Hematopoietic multipotent progenitor cell treated with erythropoietin and hydrocortisone succinate and interleukin-3 and kit ligand, for 15 days (in vitro differentiated cells): ENCODE measurements around the gene EXOSC5.
"Not testable (repeated sequence)": the region's sequence is repeated elsewhere in the genome, so short reads cannot be mapped to it uniquely, and the experiment has no call there.

ENCODE experiments used
- DNase-seq: peaks from one replicate; pipeline ENCODE4 v3.0.0-alpha.2; 2015; ENCODE audit warnings: low spot score

Gene EXOSC5

GRCh38 chr19:41397086-41398049 is at the start of gene EXOSC5, which contains the start of gene BCKDHA:
EXOSC5 (minus strand) TSS chr19:41397359; CDS start chr19:41397328, 31 bp downstream.
BCKDHA (plus strand) TSS chr19:41397818; CDS start chr19:41397828, 10 bp downstream.
- DNase-seq: peak; percentile 100

- no peak for DNase-seq
These were observed 48.4 kb upstream of the EXOSC5 start for GRCh38 chr19:41445575-41445974.

GRCh38 chr19:41443813-41444455 is 46.8 kb upstream of the EXOSC5 start:
- DNase-seq: no peak

GRCh38 chr19:41442473-41443355 is 45.6 kb upstream of the EXOSC5 start, which contains the start of gene ERICH4:
ERICH4 (plus strand) TSS chr19:41443156; CDS start chr19:41443170, 14 bp downstream.
- no peak for DNase-seq

- no peak for DNase-seq
These were observed 44.3 kb upstream of the EXOSC5 start for GRCh38 chr19:41441321-41441945.

GRCh38 chr19:41439441-41440222 is 42.5 kb upstream of the EXOSC5 start, which contains the start of gene DMAC2:
DMAC2 (minus strand) TSS chr19:41439912; CDS start chr19:41439899, 13 bp downstream.
- DNase-seq: peak; percentile 99

- DNase-seq: no peak
These were observed 40.9 kb upstream of the EXOSC5 start for GRCh38 chr19:41437944-41438574.

- no peak for DNase-seq
These were observed 39.5 kb upstream of the EXOSC5 start for GRCh38 chr19:41436674-41436951.

- DNase-seq: no peak
These were observed 38.9 kb upstream of the EXOSC5 start for GRCh38 chr19:41435936-41436673.

- not testable (repeated sequence) for DNase-seq
These were observed 38.2 kb upstream of the EXOSC5 start for GRCh38 chr19:41435376-41435775.

- no peak for DNase-seq
These were observed 37.3 kb upstream of the EXOSC5 start for GRCh38 chr19:41434450-41434849.

- DNase-seq: no peak
These were observed 36.0 kb upstream of the EXOSC5 start for GRCh38 chr19:41433171-41433570.

GRCh38 chr19:41431426-41432386 is 34.5 kb upstream of the EXOSC5 start:
- DNase-seq: no peak

- no peak for DNase-seq
These were observed 33.8 kb upstream of the EXOSC5 start for GRCh38 chr19:41430922-41431321.

- DNase-seq: no peak
These were observed 31.3 kb upstream of the EXOSC5 start for GRCh38 chr19:41428481-41428859.

- peak; percentile 21 for DNase-seq
These were observed 30.7 kb upstream of the EXOSC5 start for GRCh38 chr19:41427647-41428480.

- DNase-seq: peak; percentile 73
These were observed 29.9 kb upstream of the EXOSC5 start, which contains the start of gene B3GNT8 for GRCh38 chr19:41426952-41427646. B3GNT8 (minus strand) TSS chr19:41427374; CDS start chr19:41426778, 596 bp downstream.
